H9 (cell line): ENCODE data around the gene ACER1. TPM values are rescaled to one million over a fixed set of nuclear protein-coding genes. Genes with fewer than 3 reads are reported as not detected.

Experiments used
- DNase-seq: peaks from one replicate; pipeline ENCODE4 v3.0.0-alpha.2; 2017
- H2AFZ ChIP-seq: one replicate; pipeline ENCODE4 v1.6.1; 2013; ENCODE audit warnings: mild to moderate bottlenecking, low read length, control low read depth, moderate library complexity
- H2AK5ac ChIP-seq: 2 replicates; pipeline ENCODE4 v1.6.1; 2013; ENCODE audit warnings: low read length, control low read depth, mixed read lengths; ENCODE audit not compliant: insufficient read length
- H2BK120ac ChIP-seq: one replicate; pipeline ENCODE4 v1.6.1; 2013; ENCODE audit warnings: low read depth, mild to moderate bottlenecking, low read length, control low read depth, inconsistent platforms; ENCODE audit not compliant: poor library complexity, severe bottlenecking
- H2BK12ac ChIP-seq: 2 replicates; pipeline ENCODE4 v1.6.1; 2013; ENCODE audit warnings: low read length, control low read depth, mixed read lengths, low read depth; ENCODE audit not compliant: insufficient read length
- H2BK15ac ChIP-seq: 2 replicates; pipeline ENCODE4 v1.6.1; 2013; ENCODE audit warnings: low read depth, low read length, control low read depth
- H2BK20ac ChIP-seq: one replicate; pipeline ENCODE4 v1.6.1; 2013; ENCODE audit warnings: low read depth, mild to moderate bottlenecking, low read length, control low read depth, inconsistent platforms; ENCODE audit not compliant: poor library complexity, severe bottlenecking
- H2BK5ac ChIP-seq: 2 replicates; pipeline ENCODE4 v1.6.1; 2013; ENCODE audit warnings: low read length, control low read depth, mixed read lengths; ENCODE audit not compliant: insufficient read length
- H3K14ac ChIP-seq: 2 replicates; pipeline ENCODE4 v1.6.1; 2013; ENCODE audit warnings: low read length, control low read depth; ENCODE audit not compliant: insufficient read depth
- H3K18ac ChIP-seq: 2 replicates; pipeline ENCODE4 v1.6.1; 2013; ENCODE audit warnings: low read depth, mild to moderate bottlenecking, mixed read lengths, low read length, control low read depth; ENCODE audit not compliant: insufficient read length
- H3K23ac ChIP-seq: 2 replicates; pipeline ENCODE4 v1.6.1; 2013; ENCODE audit warnings: low read length, control low read depth, mixed read lengths, low read depth; ENCODE audit not compliant: insufficient read length
- H3K23me2 ChIP-seq: 2 replicates; pipeline ENCODE4 v1.6.1; 2013; ENCODE audit warnings: low read depth, mild to moderate bottlenecking, mixed read lengths, low read length, control low read depth; ENCODE audit not compliant: insufficient read length, poor library complexity, severe bottlenecking
- H3K27ac ChIP-seq: 2 replicates; pipeline ENCODE4 v1.5.1; 2013; ENCODE audit warnings: low read length, control low read depth, mixed read lengths, low read depth; ENCODE audit not compliant: insufficient read length
- H3K27me3 ChIP-seq: 2 replicates; pipeline ENCODE4 v1.6.1; 2013; ENCODE audit warnings: low read length, control low read depth, inconsistent platforms; ENCODE audit not compliant: insufficient read depth
- H3K4ac ChIP-seq: 2 replicates; pipeline ENCODE4 v1.6.1; 2013; ENCODE audit warnings: low read depth, mild to moderate bottlenecking, control low read depth, inconsistent platforms, low read length, moderate library complexity
- H3K4me1 ChIP-seq: 2 replicates; pipeline ENCODE4 v1.6.1; 2013; ENCODE audit warnings: low read length, control low read depth, inconsistent platforms; ENCODE audit not compliant: insufficient read depth
- H3K4me2 ChIP-seq: 2 replicates; pipeline ENCODE4 v1.6.1; 2013; ENCODE audit warnings: low read length, control low read depth, mixed read lengths; ENCODE audit not compliant: insufficient read length, insufficient read depth
- H3K56ac ChIP-seq: 2 replicates; pipeline ENCODE4 v1.6.1; 2013; ENCODE audit warnings: low read depth, mild to moderate bottlenecking, mixed read lengths, low read length, control low read depth; ENCODE audit not compliant: insufficient read length
- H3K79me1 ChIP-seq: 2 replicates; pipeline ENCODE4 v1.6.1; 2013; ENCODE audit warnings: low read depth, mild to moderate bottlenecking, moderate library complexity, low read length, control low read depth, inconsistent platforms; ENCODE audit not compliant: insufficient read depth, poor library complexity, severe bottlenecking
- H3K79me2 ChIP-seq: 2 replicates; pipeline ENCODE4 v1.6.1; 2013; ENCODE audit warnings: low read length, control low read depth, inconsistent platforms; ENCODE audit not compliant: insufficient read depth
- H3K9ac ChIP-seq: 2 replicates; pipeline ENCODE4 v1.6.1; 2013; ENCODE audit warnings: low read length, control low read depth, mixed read lengths; ENCODE audit not compliant: insufficient read length; ENCODE audit errors: extremely low read depth
- H3K9me3 ChIP-seq: one replicate; pipeline ENCODE4 v1.6.1; 2013; ENCODE audit warnings: low read depth, low read length, inconsistent platforms; ENCODE audit not compliant: control insufficient read depth
- H3T11ph ChIP-seq: one replicate; pipeline ENCODE4 v1.6.1; 2013; ENCODE audit warnings: mild to moderate bottlenecking, low read length, control low read depth, inconsistent platforms
- H4K20me1 ChIP-seq: one replicate; pipeline ENCODE4 v1.6.1; 2013; ENCODE audit not compliant: control insufficient read depth, insufficient read length, insufficient read depth
- H4K5ac ChIP-seq: 2 replicates; pipeline ENCODE4 v1.6.1; 2013; ENCODE audit warnings: low read depth, mild to moderate bottlenecking, mixed read lengths, low read length, control low read depth; ENCODE audit not compliant: insufficient read length
- H4K8ac ChIP-seq: replicated peaks from 2 replicates; pipeline ENCODE4 v1.6.1; 2013; ENCODE audit warnings: low read length, control low read depth, mixed read lengths, low read depth; ENCODE audit not compliant: insufficient read length
- H4K91ac ChIP-seq: 2 replicates; pipeline ENCODE4 v1.6.1; 2013; ENCODE audit warnings: low read depth, mild to moderate bottlenecking, moderate library complexity, mixed read lengths, low read length, control low read depth; ENCODE audit not compliant: insufficient read length
- H3K27ac Mint-ChIP-seq, 3 experiments: 2 replicates in 2 of 3; 3 replicates in 1 of 3; pipeline ENCODE4 v1.8.0; 2020 to 2021; ENCODE audit warnings: mixed read lengths in 3 of 3, mild to moderate bottlenecking in 1 of 3, moderate library complexity in 1 of 3
- H3K27me3 Mint-ChIP-seq: 2 replicates; pipeline ENCODE4 v1.8.0; 2021; ENCODE audit warnings: low read depth, mild to moderate bottlenecking, moderate library complexity, mixed read lengths
- H3K36me3 Mint-ChIP-seq, 3 experiments: 2 replicates in 2 of 3; 3 replicates in 1 of 3; pipeline ENCODE4 v1.8.0; 2020 to 2021; ENCODE audit warnings: low read depth in 3 of 3, mixed read lengths in 3 of 3; ENCODE audit not compliant: insufficient read depth in 1 of 3
- H3K4me1 Mint-ChIP-seq, 2 experiments: 2 replicates each; pipeline ENCODE4 v1.8.0; 2020; ENCODE audit warnings: mixed read lengths in 2 of 2
- H3K4me3 Mint-ChIP-seq, 2 experiments: 2 replicates in 1 of 2; 3 replicates in 1 of 2; pipeline ENCODE4 v1.8.0; 2020 to 2021; ENCODE audit warnings: mild to moderate bottlenecking in 2 of 2, mixed read lengths in 2 of 2, moderate library complexity in 1 of 2
- H3K9me3 Mint-ChIP-seq, 2 experiments: 2 replicates in 1 of 2; 3 replicates in 1 of 2; pipeline ENCODE4 v1.8.0; 2020; ENCODE audit warnings: mild to moderate bottlenecking in 2 of 2, mixed read lengths in 2 of 2, moderate library complexity in 1 of 2
- CTCF ChIP-seq: fragments of 200-600 bp; sonication (generic); conservative IDR thresholded peaks from 3 replicates; pipeline ENCODE4 v1.8.0; 2021; ENCODE audit warnings: antibody characterized with exemption, mild to moderate bottlenecking
- WGBS: extraction: QIAGEN DNeasy Blood & Tissue Kit; methylation state at CpG from one replicate; pipeline ENCODE4 v1.1.7; 2013; ENCODE audit warnings: missing lambda C conversion rate, low lambda C conversion rate, mixed read lengths; ENCODE audit not compliant: insufficient read length; ENCODE audit errors: extremely low coverage; 5-methylcytosine and 5-hydroxymethylcytosine counted together
- total RNA-seq: library from RNA; stranded (reverse); gene quantifications from 2 replicates; pipeline ENCODE4 v1.2.1, GENCODE V29; 2021

Gene ACER1
- total RNA-seq, 1 experiment from 2014 or later: not detected

- no peak overlapping the region for H3T11ph ChIP-seq
- H4K91ac ChIP-seq: no peak overlapping the region
- Mint-ChIP-seq H3K4me1 (no peaks in the 10 kb centered on the region), H3K27me3 (peaks cover 31% of the 10 kb centered on the region), H3K27ac (no peak overlapping the region), H3K9me3 (peaks cover 12 to 69% of the 10 kb centered on the region in 2 experiments), H3K4me3 (no peak overlapping the region), H3K36me3 (peaks cover 0 to 5% (median 0%) of the 10 kb centered on the region in 3 experiments; a peak in 2 of 7 replicates)
- H2AK5ac ChIP-seq: no peak overlapping the region
- H4K8ac ChIP-seq: no peak overlapping the region
- no peak overlapping the region for H4K5ac ChIP-seq
- H3K79me1 ChIP-seq: no peaks in the 10 kb centered on the region
- no peaks in the 10 kb centered on the region for H3K23me2 ChIP-seq
- no peak overlapping the region for H2BK120ac ChIP-seq
- no peak overlapping the region for H3K9ac ChIP-seq
- no peak overlapping the region for H3K4ac ChIP-seq
- no peaks in the 10 kb centered on the region for H3K9me3 ChIP-seq
- no peak overlapping the region for H3K56ac ChIP-seq
- H3K18ac ChIP-seq: no peak overlapping the region
- no peak overlapping the region for H3K14ac ChIP-seq
- no peak for TF ChIP-seq CTCF
- H3K79me2 ChIP-seq: no peaks in the 10 kb centered on the region
- H2BK5ac ChIP-seq: no peak overlapping the region
- no peak overlapping the region for H2BK20ac ChIP-seq
- H3K27ac ChIP-seq: no peak overlapping the region
- H3K4me1 ChIP-seq: no peaks in the 10 kb centered on the region
- H2AFZ ChIP-seq: no peak overlapping the region
- no peak overlapping the region for H2BK15ac ChIP-seq
- no peak overlapping the region for H3K4me2 ChIP-seq
- H3K23ac ChIP-seq: no peak overlapping the region
- WGBS: no CpG with 5 or more reads among the region's 3 CpGs
- no peak overlapping the region for H2BK12ac ChIP-seq
- no peak for DNase-seq
- no peaks in the 10 kb centered on the region for H3K27me3 ChIP-seq
- no peaks in the 10 kb centered on the region for H4K20me1 ChIP-seq
Observed at GRCh38 chr19:6322284-6322683, 11.1 kb downstream of the ACER1 start.
